ENCODE measurements around the gene GHITM. TPM values are rescaled to one million over a fixed set of nuclear protein-coding genes. Genes with fewer than 3 reads are reported as not detected.
"Not testable (repeated sequence)": the region's sequence is repeated elsewhere in the genome, so short reads cannot be mapped to it uniquely, and the experiment has no call there.

GHITM gene, protein sequence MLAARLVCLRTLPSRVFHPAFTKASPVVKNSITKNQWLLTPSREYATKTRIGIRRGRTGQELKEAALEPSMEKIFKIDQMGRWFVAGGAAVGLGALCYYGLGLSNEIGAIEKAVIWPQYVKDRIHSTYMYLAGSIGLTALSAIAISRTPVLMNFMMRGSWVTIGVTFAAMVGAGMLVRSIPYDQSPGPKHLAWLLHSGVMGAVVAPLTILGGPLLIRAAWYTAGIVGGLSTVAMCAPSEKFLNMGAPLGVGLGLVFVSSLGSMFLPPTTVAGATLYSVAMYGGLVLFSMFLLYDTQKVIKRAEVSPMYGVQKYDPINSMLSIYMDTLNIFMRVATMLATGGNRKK
- total RNA-seq (100 to 1,000 TPM; 218 TPM), polyA plus RNA-seq (294 TPM)

DNA sequence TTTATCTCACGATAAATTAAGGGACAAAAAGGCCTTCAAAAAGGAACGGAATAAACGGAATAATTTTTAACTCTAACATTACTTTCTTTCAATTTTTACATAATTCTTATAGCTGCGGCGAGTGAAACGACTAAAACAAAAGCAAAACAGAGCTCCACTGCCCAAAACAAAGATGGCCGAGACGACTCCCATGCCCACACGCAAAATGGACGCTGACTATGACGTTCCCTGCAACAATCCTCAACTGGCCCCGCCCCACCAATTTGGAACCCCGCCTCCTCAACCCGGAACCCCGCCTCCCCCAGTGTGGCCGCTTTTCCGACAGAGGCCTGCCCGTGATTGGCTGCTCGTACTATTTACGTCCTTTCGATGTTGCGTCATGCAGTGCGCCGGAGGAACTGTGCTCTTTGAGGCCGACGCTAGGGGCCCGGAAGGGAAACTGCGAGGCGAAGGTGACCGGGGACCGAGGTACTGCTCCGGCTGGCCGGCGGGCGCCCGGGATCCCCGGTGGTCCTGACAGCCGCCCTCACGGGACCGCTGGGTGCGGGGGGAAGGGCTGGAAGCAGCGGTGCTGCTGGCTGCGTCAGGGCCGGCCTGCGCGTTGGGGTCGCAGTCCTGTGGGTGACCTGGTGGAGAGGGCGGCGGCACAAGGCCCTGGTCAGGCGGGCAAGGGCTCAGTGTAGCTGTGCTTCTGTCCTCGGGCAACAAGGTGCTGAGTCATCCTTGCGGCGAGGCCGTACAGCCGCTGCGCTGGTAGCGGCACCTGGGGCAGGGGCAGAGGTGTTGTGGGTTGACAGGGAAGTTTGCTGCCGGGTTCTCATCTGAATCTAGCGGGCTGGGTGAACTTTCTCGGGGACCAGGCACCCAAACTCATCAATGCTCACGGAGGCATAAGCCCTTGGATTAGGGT lies at the start of gene GHITM:
Gene GHITM (plus strand): TSS at position 384 of the 910 bp plus-strand sequence. CDS start 1,992 bp downstream, outside the sequence.
- peak within 1 kb of the TSS; percentile 96 for H3K4me3 ChIP-seq (ENCODE audit: low read length)
- peaks cover 19% of the 10 kb centered on the region for H3K36me3 ChIP-seq (ENCODE audit: insufficient read depth, low read length)
- no peaks in the 10 kb centered on the region for H3K27me3 ChIP-seq (ENCODE audit: insufficient read depth, low read length, poor library complexity, severe bottlenecking)
- Mint-ChIP-seq H3K36me3 (peaks cover 5 to 37% (median 5%) of the 10 kb centered on the region in 3 donors), H3K4me1 (peaks cover 27 to 44% (median 32%) of the 10 kb centered on the region in 3 donors), H3K27me3 (peaks cover 0 to 3% of the 10 kb centered on the region in 2 donors), H3K4me3 (peak within 1 kb of the TSS; percentile 87 to 98 (median 95)), H3K27ac (peak within 1 kb of the TSS; percentile 97 to 100 (median 99)), H3K9me3 (no peaks in the 10 kb centered on the region)
- ChIA-PET CTCF (interaction anchor here (1.0 to 4.7 kb wide), 5 partner anchors 10 to 189 kb away, joined by 3 to 34 read pairs (median 8); partner anchors contain the start of gene CCSER2), POLR2A (interaction anchor here (1.0 to 2.3 kb wide), 5 partner anchors 9 to 195 kb away, joined by 3 to 10 read pairs (median 3); no protein-coding TSS in a partner anchor)
- H3K9me3 ChIP-seq (ENCODE audit: low read length) = no peaks in the 10 kb centered on the region
- peak; percentile 98 to 100 (median 99) for DNase-seq
- peak within 1 kb of the TSS; percentile 99 for H3K27ac ChIP-seq (ENCODE audit: low read depth, low read length)
- peaks cover 18% of the 10 kb centered on the region for H3K4me1 ChIP-seq (ENCODE audit: insufficient read depth, low read length)

DNA sequence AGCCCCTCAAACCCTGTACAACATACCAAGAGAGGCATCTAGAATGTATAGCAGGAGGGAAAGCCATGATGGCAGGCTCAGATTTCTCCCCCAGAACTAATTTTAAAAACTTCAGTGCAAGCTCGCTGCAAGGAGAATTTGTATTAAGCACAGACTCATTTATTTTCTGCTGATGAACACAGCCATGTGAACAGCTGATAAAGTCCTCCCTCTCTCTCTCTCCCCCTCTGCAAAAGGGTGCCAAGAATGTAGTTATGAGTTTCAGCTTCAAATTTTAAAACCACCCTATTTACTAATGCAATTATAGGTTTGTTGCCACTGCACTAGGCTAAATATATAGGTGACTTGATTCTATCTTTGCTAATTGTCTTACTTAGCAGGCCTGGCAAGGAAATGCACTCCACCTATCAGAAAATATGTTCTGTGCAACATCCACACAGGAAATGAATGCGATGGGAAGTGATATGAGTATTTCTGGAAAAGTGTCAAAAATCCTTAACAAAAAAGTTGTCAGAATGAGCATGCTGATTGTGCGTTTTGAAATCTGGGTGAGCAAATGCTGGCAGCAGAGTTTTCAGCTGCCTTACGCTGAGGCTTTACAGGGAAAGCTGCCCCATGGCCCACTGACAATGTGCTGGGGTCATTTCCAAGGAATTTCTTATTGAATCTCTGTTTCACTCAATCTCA lies 43.4 kb upstream of the GHITM start:
- no peaks in the 10 kb centered on the region for H3K9me3 Mint-ChIP-seq
- Histone ChIP-seq H3K9me3 (ENCODE audit: low read length) (no peaks in the 10 kb centered on the region), H3K27ac (ENCODE audit: low read depth, low read length) (no peak overlapping the region), H3K4me1 (ENCODE audit: insufficient read depth, low read length) (no peaks in the 10 kb centered on the region), H3K27me3 (ENCODE audit: insufficient read depth, low read length, poor library complexity, severe bottlenecking) (no peaks in the 10 kb centered on the region), H3K4me3 (ENCODE audit: low read length) (no peak overlapping the region), H3K36me3 (ENCODE audit: insufficient read depth, low read length) (no peaks in the 10 kb centered on the region)
- no peak overlapping the region for H3K4me3 Mint-ChIP-seq
- DNase-seq = no peak
- no peaks in the 10 kb centered on the region for H3K4me1 Mint-ChIP-seq
- no peaks in the 10 kb centered on the region for H3K36me3 Mint-ChIP-seq
- H3K27me3 Mint-ChIP-seq = peaks cover 2 to 9% of the 10 kb centered on the region in 2 donors
- H3K27ac Mint-ChIP-seq = no peak overlapping the region
- ChIA-PET CTCF (no interaction called here), POLR2A (no interaction called here)

DNA sequence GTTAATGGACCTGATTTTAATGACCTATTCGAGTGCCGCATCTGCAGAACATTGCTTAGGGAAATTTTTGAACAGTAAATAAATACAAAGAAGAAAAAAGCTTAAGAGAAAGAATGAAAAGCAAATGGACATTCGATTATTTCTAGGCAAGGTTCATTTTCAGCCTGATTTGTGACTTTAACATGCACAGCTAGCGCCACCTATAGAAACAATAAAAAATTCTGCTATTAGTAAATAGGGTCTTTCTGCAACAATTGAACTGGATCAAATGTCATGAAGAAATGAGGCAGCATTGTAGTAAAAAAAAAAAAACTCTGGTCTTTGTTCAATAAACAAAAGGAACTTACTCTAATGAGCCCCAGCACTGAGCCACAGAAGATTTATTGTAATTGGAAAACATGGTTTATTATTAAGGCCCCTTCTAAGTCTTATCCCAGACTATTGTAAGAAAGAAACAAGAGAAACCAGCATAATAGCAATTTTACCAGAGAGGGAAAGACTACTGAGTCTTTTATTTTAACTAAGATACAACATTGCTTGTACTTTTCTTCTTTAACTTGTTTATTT lies 41.4 kb upstream of the GHITM start:
- Mint-ChIP-seq H3K27ac (no peak overlapping the region), H3K27me3 (peaks cover 2 to 9% of the 10 kb centered on the region in 2 donors), H3K4me1 (no peaks in the 10 kb centered on the region), H3K4me3 (no peak overlapping the region), H3K9me3 (no peaks in the 10 kb centered on the region), H3K36me3 (no peaks in the 10 kb centered on the region)
- no peaks in the 10 kb centered on the region for H3K9me3 ChIP-seq (ENCODE audit: low read length)
- no peaks in the 10 kb centered on the region for H3K36me3 ChIP-seq (ENCODE audit: insufficient read depth, low read length)
- POLR2A ChIA-PET = no interaction called here
- no peak overlapping the region for H3K4me3 ChIP-seq (ENCODE audit: low read length)
- CTCF ChIA-PET = no interaction called here
- H3K27ac ChIP-seq (ENCODE audit: low read depth, low read length) = no peak overlapping the region
- DNase-seq = no peak
- no peaks in the 10 kb centered on the region for H3K4me1 ChIP-seq (ENCODE audit: insufficient read depth, low read length)
- no peaks in the 10 kb centered on the region for H3K27me3 ChIP-seq (ENCODE audit: insufficient read depth, low read length, poor library complexity, severe bottlenecking)

DNA sequence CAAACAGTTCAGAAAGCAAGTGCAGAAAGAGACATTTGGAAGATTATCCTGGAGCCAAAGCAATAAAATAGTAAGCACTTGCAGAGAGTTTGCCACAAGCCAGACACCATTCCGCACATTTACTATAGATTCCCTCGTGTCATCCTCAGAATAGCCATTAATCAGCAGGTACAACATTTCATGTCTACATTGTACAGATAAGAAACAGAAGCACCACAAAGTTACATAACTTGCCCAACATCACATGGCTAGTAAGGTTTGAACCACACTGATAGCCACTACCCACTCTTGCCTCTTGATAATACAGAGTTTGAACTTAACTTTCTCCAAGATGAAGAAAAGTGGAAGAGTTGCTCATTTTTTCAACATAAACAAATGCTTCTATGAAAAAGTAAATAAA lies 40.6 kb upstream of the GHITM start:
- no peaks in the 10 kb centered on the region for H3K4me1 Mint-ChIP-seq
- no peak overlapping the region for H3K27ac ChIP-seq (ENCODE audit: low read depth, low read length)
- peaks cover 3 to 9% of the 10 kb centered on the region in 2 donors for H3K27me3 Mint-ChIP-seq
- ChIA-PET CTCF (no interaction called here), POLR2A (no interaction called here)
- H3K27me3 ChIP-seq (ENCODE audit: insufficient read depth, low read length, poor library complexity, severe bottlenecking) = no peaks in the 10 kb centered on the region
- no peaks in the 10 kb centered on the region for H3K9me3 ChIP-seq (ENCODE audit: low read length)
- no peaks in the 10 kb centered on the region for H3K9me3 Mint-ChIP-seq
- DNase-seq = no peak
- no peak overlapping the region for H3K4me3 Mint-ChIP-seq
- no peak overlapping the region for H3K27ac Mint-ChIP-seq
- H3K4me3 ChIP-seq (ENCODE audit: low read length) = no peak overlapping the region
- H3K36me3 ChIP-seq (ENCODE audit: insufficient read depth, low read length) = no peaks in the 10 kb centered on the region
- no peaks in the 10 kb centered on the region for H3K36me3 Mint-ChIP-seq
- H3K4me1 ChIP-seq (ENCODE audit: insufficient read depth, low read length) = no peaks in the 10 kb centered on the region

DNA sequence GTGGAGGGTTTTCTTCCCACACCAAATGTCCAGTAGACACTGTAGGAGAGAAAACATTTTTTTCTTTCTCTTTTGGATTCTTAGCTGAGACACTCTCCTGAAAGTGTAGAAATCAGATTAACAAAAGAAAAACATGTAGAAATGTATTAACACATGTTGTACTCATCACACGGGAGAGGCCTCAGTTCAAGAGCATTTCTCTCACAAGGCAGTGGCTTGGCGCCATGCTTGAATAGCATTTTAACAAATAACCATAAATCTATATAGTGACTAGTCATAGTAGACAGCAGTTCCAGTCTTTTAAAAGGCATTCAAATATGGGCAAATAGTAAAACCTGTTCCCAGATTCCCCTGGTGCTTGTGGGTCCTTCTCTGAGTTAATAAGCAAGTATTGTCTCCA lies 38.3 kb upstream of the GHITM start:
- ChIA-PET CTCF (no interaction called here), POLR2A (no interaction called here)
- H3K4me3 ChIP-seq (ENCODE audit: low read length) = no peak overlapping the region
- no peak overlapping the region for H3K27ac ChIP-seq (ENCODE audit: low read depth, low read length)
- H3K27ac Mint-ChIP-seq = no peak overlapping the region
- H3K9me3 ChIP-seq (ENCODE audit: low read length) = no peaks in the 10 kb centered on the region
- H3K9me3 Mint-ChIP-seq = no peaks in the 10 kb centered on the region
- H3K4me3 Mint-ChIP-seq = no peak overlapping the region
- H3K36me3 ChIP-seq (ENCODE audit: insufficient read depth, low read length) = no peaks in the 10 kb centered on the region
- no peaks in the 10 kb centered on the region for H3K27me3 ChIP-seq (ENCODE audit: insufficient read depth, low read length, poor library complexity, severe bottlenecking)
- H3K36me3 Mint-ChIP-seq = no peaks in the 10 kb centered on the region
- peaks cover 6 to 9% of the 10 kb centered on the region in 2 donors for H3K27me3 Mint-ChIP-seq
- no peak for DNase-seq
- no peaks in the 10 kb centered on the region for H3K4me1 ChIP-seq (ENCODE audit: insufficient read depth, low read length)
- H3K4me1 Mint-ChIP-seq = no peaks in the 10 kb centered on the region

DNA sequence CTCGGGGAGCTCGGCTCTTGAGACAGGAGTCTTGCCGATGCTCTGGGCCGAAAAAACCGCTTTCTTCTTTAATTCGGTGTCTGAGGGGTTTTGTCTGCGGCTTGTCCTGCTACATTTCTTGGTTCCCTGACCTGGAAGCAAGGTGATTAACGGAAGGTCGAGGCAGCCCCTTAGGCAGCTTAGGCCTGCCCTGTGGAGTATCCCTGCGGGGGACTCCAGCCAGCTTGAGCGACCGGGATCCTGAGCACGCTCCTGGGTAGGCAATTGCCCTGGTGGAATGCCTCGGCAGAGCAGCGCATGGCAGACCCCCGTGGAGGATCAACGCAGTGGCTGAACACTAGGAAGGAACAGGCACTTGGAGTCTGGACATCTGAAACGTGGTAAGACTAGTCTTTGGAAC lies 30.5 kb upstream of the GHITM start:
- H3K9me3 ChIP-seq (ENCODE audit: low read length) = no peaks in the 10 kb centered on the region
- peaks cover 0 to 2% (median 0%) of the 10 kb centered on the region in 5 donors for H3K9me3 Mint-ChIP-seq
- no peak overlapping the region for H3K4me3 ChIP-seq (ENCODE audit: low read length)
- no peak overlapping the region for H3K27ac Mint-ChIP-seq
- H3K27ac ChIP-seq (ENCODE audit: low read depth, low read length) = no peak overlapping the region
- no peaks in the 10 kb centered on the region for H3K36me3 Mint-ChIP-seq
- POLR2A ChIA-PET = no interaction called here
- H3K27me3 Mint-ChIP-seq = peaks cover 9 to 13% of the 10 kb centered on the region in 2 donors
- no peaks in the 10 kb centered on the region for H3K27me3 ChIP-seq (ENCODE audit: insufficient read depth, low read length, poor library complexity, severe bottlenecking)
- no peaks in the 10 kb centered on the region for H3K4me1 ChIP-seq (ENCODE audit: insufficient read depth, low read length)
- no peak for DNase-seq
- no peaks in the 10 kb centered on the region for H3K36me3 ChIP-seq (ENCODE audit: insufficient read depth, low read length)
- H3K4me3 Mint-ChIP-seq = no peak overlapping the region
- CTCF ChIA-PET = no interaction called here
- H3K4me1 Mint-ChIP-seq = no peaks in the 10 kb centered on the region

DNA sequence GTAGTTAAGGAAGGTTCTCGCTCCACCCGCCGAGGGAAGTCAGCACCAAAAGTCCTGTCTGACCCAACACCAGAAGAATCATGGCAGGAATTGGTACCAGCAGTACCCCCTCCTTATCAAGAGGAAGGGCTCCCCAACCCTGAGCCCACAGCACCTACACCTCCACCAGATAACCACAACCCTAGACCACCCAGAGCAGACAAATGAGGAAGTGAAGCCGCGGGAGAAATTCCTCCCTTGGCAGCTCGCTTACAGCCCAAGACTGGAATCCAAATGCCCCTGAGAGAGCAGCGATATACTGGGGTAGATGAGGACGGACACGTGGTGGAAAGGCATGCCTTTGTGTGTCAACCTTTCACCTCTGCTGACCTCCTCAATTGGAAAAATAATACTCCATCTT lies 29.5 kb upstream of the GHITM start:
- POLR2A ChIA-PET; H3K36me3 Mint-ChIP-seq; H3K4me3 Mint-ChIP-seq; H3K4me1 ChIP-seq (ENCODE audit: insufficient read depth, low read length); H3K9me3 Mint-ChIP-seq; H3K9me3 ChIP-seq (ENCODE audit: low read length); H3K27ac ChIP-seq (ENCODE audit: low read depth, low read length); DNase-seq; CTCF ChIA-PET; H3K4me1 Mint-ChIP-seq; H3K27me3 ChIP-seq (ENCODE audit: insufficient read depth, low read length, poor library complexity, severe bottlenecking); H3K36me3 ChIP-seq (ENCODE audit: insufficient read depth, low read length); H3K4me3 ChIP-seq (ENCODE audit: low read length): not testable (repeated sequence)
- Mint-ChIP-seq H3K27ac (peak overlapping the region in 1 of 8 donors; percentile 14), H3K27me3 (peaks cover 11 to 16% of the 10 kb centered on the region in 2 donors)
